Inflammatory macrophage (primary cell): ENCODE measurements around the gene MCU.
"Not testable (repeated sequence)": the region's sequence is repeated elsewhere in the genome, so short reads cannot be mapped to it uniquely, and the experiment has no call there.

Source experiments
- DNase-seq, 2 donors: peaks; one replicate each; pipeline ENCODE4 v3.0.0-alpha.2; 2020 to 2022

MCU gene

GRCh38 chr10:72763201-72763600 lies 71.3 kb downstream of the MCU start:
- DNase-seq: no peak

GRCh38 chr10:72764151-72764550 lies 72.2 kb downstream of the MCU start:
- no peak for DNase-seq

GRCh38 chr10:72765051-72765745 lies 73.3 kb downstream of the MCU start:
- DNase-seq: no peak

GRCh38 chr10:72771195-72771594 lies 79.3 kb downstream of the MCU start:
- not testable (repeated sequence) for DNase-seq

GRCh38 chr10:72772031-72772430 lies 80.1 kb downstream of the MCU start:
- no peak for DNase-seq

- no peak for DNase-seq
These were observed 87.9 kb downstream of the MCU start for GRCh38 chr10:72779874-72780273.

- DNase-seq: no peak
These were observed 90.8 kb downstream of the MCU start for GRCh38 chr10:72782649-72783330.

- no peak for DNase-seq
These were observed 91.5 kb downstream of the MCU start for GRCh38 chr10:72783410-72783833.

- peak in 1 of 2 donors; percentile 6 for DNase-seq
These were observed 92.8 kb downstream of the MCU start for GRCh38 chr10:72784551-72785351.

GRCh38 chr10:72785409-72785808 lies 93.5 kb downstream of the MCU start:
- no peak for DNase-seq

- DNase-seq: no peak
These were observed 98.5 kb downstream of the MCU start for GRCh38 chr10:72790216-72790990.

GRCh38 chr10:72792288-72792687 lies 100.3 kb downstream of the MCU start:
- DNase-seq: no peak

GRCh38 chr10:72793752-72794151 lies 101.8 kb downstream of the MCU start:
- DNase-seq: no peak

GRCh38 chr10:72794260-72794659 lies 102.3 kb downstream of the MCU start:
- DNase-seq: peak in 1 of 2 donors; percentile 16

- DNase-seq: peak in 1 of 2 donors; percentile 16
These were observed 104.1 kb downstream of the MCU start for GRCh38 chr10:72796042-72796441.

GRCh38 chr10:72796538-72796937 lies 104.6 kb downstream of the MCU start:
- no peak for DNase-seq

- no peak for DNase-seq
These were observed 108.2 kb downstream of the MCU start for GRCh38 chr10:72800000-72800740.

GRCh38 chr10:72800741-72801092 lies 108.8 kb downstream of the MCU start:
- DNase-seq: no peak

- DNase-seq: no peak
These were observed 109.4 kb downstream of the MCU start for GRCh38 chr10:72801263-72801868.

- DNase-seq: no peak
These were observed 110.4 kb downstream of the MCU start for GRCh38 chr10:72802332-72802731.

- DNase-seq: no peak
These were observed 111.0 kb downstream of the MCU start for GRCh38 chr10:72802763-72803505.
